Liver (tissue), 3 donors: ENCODE data around the gene FOXA3.

Source experiments
- CTCF ChIP-seq: fragments of 150-350 bp; IDR thresholded peaks from 2 replicates; pipeline ENCODE4 v1.5.1; 2017; ENCODE audit warnings: improper control_type of control experiment, low read depth, low read length; ENCODE audit not compliant: missing input control
- EGR1 ChIP-seq, 2 donors: IDR thresholded peaks; 2 replicates each; pipeline ENCODE4 v1.6.1; 2016 to 2018; ENCODE audit warnings: antibody characterized with exemption in 2 of 2, low read depth in 2 of 2
- FOXA1 ChIP-seq: IDR thresholded peaks from 2 replicates; pipeline ENCODE4 v1.6.1; 2016; ENCODE audit warnings: antibody characterized with exemption
- FOXA2 ChIP-seq: IDR thresholded peaks from 2 replicates; pipeline ENCODE4 v1.6.1; 2016; ENCODE audit warnings: antibody characterized with exemption
- GABPA ChIP-seq, 2 donors: IDR thresholded peaks in 1 of 2; conservative IDR thresholded peaks in 1 of 2; 2 replicates each; pipeline ENCODE4 v1.6.1; 2016; ENCODE audit warnings: antibody characterized with exemption in 2 of 2, mild to moderate bottlenecking in 1 of 2, moderate library complexity in 1 of 2
- JUND ChIP-seq, 2 donors: IDR thresholded peaks; 2 replicates each; pipeline ENCODE4 v1.6.1; 2016; ENCODE audit warnings: antibody characterized with exemption in 2 of 2
- MAX ChIP-seq: IDR thresholded peaks from 2 replicates; pipeline ENCODE4 v1.6.1; 2016; ENCODE audit warnings: antibody characterized with exemption
- NR2F2 ChIP-seq: IDR thresholded peaks from 2 replicates; pipeline ENCODE4 v1.6.1; 2016; ENCODE audit warnings: antibody characterized with exemption
- RAD21 ChIP-seq, 2 donors: IDR thresholded peaks; 2 replicates each; pipeline ENCODE4 v1.6.1; 2016; ENCODE audit warnings: antibody characterized with exemption in 2 of 2, mild to moderate bottlenecking in 2 of 2
- SP1 ChIP-seq: IDR thresholded peaks from 2 replicates; pipeline ENCODE4 v1.6.1; 2018; ENCODE audit warnings: antibody characterized with exemption, mild to moderate bottlenecking
- TAF1 ChIP-seq: conservative IDR thresholded peaks from 2 replicates; pipeline ENCODE4 v1.6.1; 2016; ENCODE audit warnings: antibody characterized with exemption, mild to moderate bottlenecking
- YY1 ChIP-seq: IDR thresholded peaks from 2 replicates; pipeline ENCODE4 v1.6.1; 2016; ENCODE audit warnings: antibody characterized with exemption, mild to moderate bottlenecking
- ZBTB33 ChIP-seq: IDR thresholded peaks from 2 replicates; pipeline ENCODE4 v1.6.1; 2016; ENCODE audit warnings: antibody characterized with exemption
- TF ChIP-seq, protein P1 (sequence below): IDR thresholded peaks from 2 replicates; pipeline ENCODE4 v1.6.1; 2016; ENCODE audit warnings: antibody characterized with exemption, mild to moderate bottlenecking
- donor health status: healthy.
- donor health status: healthy.

DNA sequence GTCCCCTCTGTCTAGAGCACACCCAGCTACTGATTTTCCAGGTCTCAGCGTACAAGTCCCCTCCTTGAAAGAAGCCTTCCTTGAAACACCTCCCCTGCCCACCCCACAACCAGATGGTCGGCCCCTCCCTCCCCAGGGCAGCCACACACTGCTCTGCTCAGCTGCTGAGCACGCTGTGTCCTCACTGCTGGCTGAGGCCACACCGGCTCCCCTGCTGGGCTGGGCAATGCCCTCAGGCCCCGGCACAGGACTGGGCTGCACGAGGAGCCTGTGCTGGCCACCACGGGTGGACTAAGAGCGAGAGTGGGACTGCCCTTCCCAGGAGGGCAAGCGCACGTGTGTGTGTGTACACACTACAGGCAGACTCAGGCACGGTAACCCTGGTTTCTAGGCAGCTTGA, 37.2 kb upstream of the FOXA3 start:
- TF ChIP-seq RAD21 (IDR thresholded peaks at IDR 0.05): no peak
- no peak for TF ChIP-seq CTCF
- no peak for TF ChIP-seq FOXA1
- no peak for TF ChIP-seq ZBTB33
- TF ChIP-seq TAF1: no peak
- no peak for TF ChIP-seq MAX
- no peak for TF ChIP-seq YY1
- no peak for TF ChIP-seq JUND (IDR thresholded peaks at IDR 0.05)
- no peak for TF ChIP-seq NR2F2
- TF ChIP-seq, protein P1, sequence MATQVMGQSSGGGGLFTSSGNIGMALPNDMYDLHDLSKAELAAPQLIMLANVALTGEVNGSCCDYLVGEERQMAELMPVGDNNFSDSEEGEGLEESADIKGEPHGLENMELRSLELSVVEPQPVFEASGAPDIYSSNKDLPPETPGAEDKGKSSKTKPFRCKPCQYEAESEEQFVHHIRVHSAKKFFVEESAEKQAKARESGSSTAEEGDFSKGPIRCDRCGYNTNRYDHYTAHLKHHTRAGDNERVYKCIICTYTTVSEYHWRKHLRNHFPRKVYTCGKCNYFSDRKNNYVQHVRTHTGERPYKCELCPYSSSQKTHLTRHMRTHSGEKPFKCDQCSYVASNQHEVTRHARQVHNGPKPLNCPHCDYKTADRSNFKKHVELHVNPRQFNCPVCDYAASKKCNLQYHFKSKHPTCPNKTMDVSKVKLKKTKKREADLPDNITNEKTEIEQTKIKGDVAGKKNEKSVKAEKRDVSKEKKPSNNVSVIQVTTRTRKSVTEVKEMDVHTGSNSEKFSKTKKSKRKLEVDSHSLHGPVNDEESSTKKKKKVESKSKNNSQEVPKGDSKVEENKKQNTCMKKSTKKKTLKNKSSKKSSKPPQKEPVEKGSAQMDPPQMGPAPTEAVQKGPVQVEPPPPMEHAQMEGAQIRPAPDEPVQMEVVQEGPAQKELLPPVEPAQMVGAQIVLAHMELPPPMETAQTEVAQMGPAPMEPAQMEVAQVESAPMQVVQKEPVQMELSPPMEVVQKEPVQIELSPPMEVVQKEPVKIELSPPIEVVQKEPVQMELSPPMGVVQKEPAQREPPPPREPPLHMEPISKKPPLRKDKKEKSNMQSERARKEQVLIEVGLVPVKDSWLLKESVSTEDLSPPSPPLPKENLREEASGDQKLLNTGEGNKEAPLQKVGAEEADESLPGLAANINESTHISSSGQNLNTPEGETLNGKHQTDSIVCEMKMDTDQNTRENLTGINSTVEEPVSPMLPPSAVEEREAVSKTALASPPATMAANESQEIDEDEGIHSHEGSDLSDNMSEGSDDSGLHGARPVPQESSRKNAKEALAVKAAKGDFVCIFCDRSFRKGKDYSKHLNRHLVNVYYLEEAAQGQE: no peak
- TF ChIP-seq SP1: no peak
- no peak for TF ChIP-seq EGR1 (IDR thresholded peaks at IDR 0.05; ENCODE audit: low read depth in 2 of 2)
- no peak for TF ChIP-seq GABPA (IDR thresholded peaks at IDR 0.05 in 1 of 2, conservative IDR thresholded peaks at IDR 0.05 in 1 of 2)
- no peak for TF ChIP-seq FOXA2
